Endodermal cell (in vitro differentiated cells): ENCODE data around the gene LSAMP. TPM values are rescaled to one million over a fixed set of nuclear protein-coding genes. Genes with fewer than 3 reads are reported as not detected.
"Not testable (repeated sequence)": the region's sequence is repeated elsewhere in the genome, so short reads cannot be mapped to it uniquely, and the experiment has no call there.

Experiments used
- DNase-seq: peaks from one replicate; pipeline ENCODE4 v3.0.0-alpha.2; 2017
- H3K27ac ChIP-seq: 2 replicates; pipeline ENCODE4 v1.5.1; 2013; ENCODE audit warnings: mild to moderate bottlenecking, low read depth, low read length, moderate library complexity
- H3K27me3 ChIP-seq: 2 replicates; pipeline ENCODE4 v1.6.1; 2013; ENCODE audit warnings: mild to moderate bottlenecking, low read length, moderate library complexity; ENCODE audit not compliant: insufficient read depth, control insufficient read depth, poor library complexity, severe bottlenecking
- H3K36me3 ChIP-seq: 2 replicates; pipeline ENCODE4 v1.7.0; 2013; ENCODE audit warnings: mild to moderate bottlenecking, low read length, moderate library complexity; ENCODE audit not compliant: control insufficient read depth, insufficient read depth
- H3K4me1 ChIP-seq: one replicate; pipeline ENCODE4 v1.7.0; 2013; ENCODE audit warnings: low read length; ENCODE audit not compliant: control insufficient read depth, insufficient read depth
- H3K4me3 ChIP-seq: 2 replicates; pipeline ENCODE4 v1.5.1; 2013; ENCODE audit warnings: mild to moderate bottlenecking, low read length, moderate library complexity
- H3K9ac ChIP-seq: 2 replicates; pipeline ENCODE4 v1.6.1; 2013; ENCODE audit warnings: mild to moderate bottlenecking, low read length, moderate library complexity; ENCODE audit not compliant: poor library complexity, severe bottlenecking; ENCODE audit errors: extremely low read depth
- H3K9me3 ChIP-seq: 2 replicates; pipeline ENCODE4 v1.6.1; 2013; ENCODE audit warnings: mild to moderate bottlenecking, low read length, moderate library complexity; ENCODE audit not compliant: control insufficient read depth
- H3K27ac Mint-ChIP-seq: 2 replicates; pipeline ENCODE4 v1.8.0; 2020; ENCODE audit warnings: mixed read lengths
- H3K27me3 Mint-ChIP-seq: 2 replicates; pipeline ENCODE4 v1.8.0; 2021; ENCODE audit warnings: mild to moderate bottlenecking, mixed read lengths; ENCODE audit not compliant: insufficient read depth
- H3K36me3 Mint-ChIP-seq: 2 replicates; pipeline ENCODE4 v1.8.0; 2020; ENCODE audit warnings: low read depth, mixed read lengths
- H3K4me1 Mint-ChIP-seq: 2 replicates; pipeline ENCODE4 v1.8.0; 2020; ENCODE audit warnings: mixed read lengths
- H3K4me3 Mint-ChIP-seq: 2 replicates; pipeline ENCODE4 v1.8.0; 2020; ENCODE audit warnings: mild to moderate bottlenecking, moderate library complexity, mixed read lengths
- H3K9me3 Mint-ChIP-seq: 2 replicates; pipeline ENCODE4 v1.8.0; 2020; ENCODE audit warnings: mild to moderate bottlenecking, mixed read lengths
- WGBS, 2 experiments: methylation state at CpG; one replicate each; pipeline versions ENCODE4 v1.1.5 to v1.1.7; 2013; ENCODE audit warnings: missing lambda C conversion rate in 2 of 2, mixed read lengths in 1 of 2; ENCODE audit not compliant: insufficient coverage in 1 of 2, insufficient read length in 1 of 2; 5-methylcytosine and 5-hydroxymethylcytosine counted together
- total RNA-seq, 2 donors: library from RNA; stranded (reverse); fragmentation: NEBNext Ultra II Directional in 1 of 2; extraction: Animal tissue kit (Norgen Biotek cat#: 25700) in 1 of 2; gene quantifications; 2 replicates in 1 of 2; 3 replicates in 1 of 2; pipeline ENCODE4 v1.2.1, GENCODE V29; 2021
- TF ChIP-seq, protein P1 (sequence below): fragments of 200-600 bp; sonication (generic); conservative IDR thresholded peaks from 2 replicates; pipeline ENCODE4 v1.5.0; 2021; ENCODE audit warnings: antibody characterized with exemption, mild to moderate bottlenecking

LSAMP gene
- total RNA-seq, 2 donors from 2014 or later: 4.4 to 10.2 TPM

DNA sequence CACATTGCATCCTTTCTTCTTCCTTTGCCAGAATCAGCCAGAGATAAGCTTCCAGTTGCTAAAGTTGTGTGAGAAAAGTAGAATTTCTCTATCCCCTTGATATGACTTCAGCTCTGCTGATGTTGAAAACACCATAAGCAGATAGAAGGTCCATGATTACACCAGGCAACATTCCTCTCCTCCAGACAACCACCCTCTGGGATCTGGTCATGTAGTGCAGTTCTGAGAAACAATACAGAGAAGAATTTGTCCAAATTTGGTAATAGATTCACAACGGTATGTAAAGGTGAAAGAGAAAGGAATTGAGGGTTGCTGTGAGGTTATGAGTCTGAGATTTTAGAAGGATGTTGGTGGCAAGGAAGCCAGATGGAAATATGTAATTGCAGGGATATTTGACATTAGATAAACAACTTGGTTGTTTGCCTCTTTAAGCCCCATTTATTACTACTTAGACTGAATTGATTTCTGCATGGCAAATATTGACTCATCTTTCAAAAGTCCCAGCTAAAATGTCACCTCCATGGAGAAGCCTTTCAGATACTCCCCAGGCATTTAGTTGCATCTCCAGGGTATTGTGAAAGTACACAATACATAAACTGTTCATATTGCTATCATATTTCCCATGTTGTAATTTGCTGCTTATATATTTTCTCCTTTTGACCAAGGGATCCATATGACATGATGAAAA, 687.1 kb downstream of the LSAMP start:
- no peak overlapping the region for H3K4me3 Mint-ChIP-seq
- H3K27me3 Mint-ChIP-seq: peaks cover 7% of the 10 kb centered on the region
- H3K4me3 ChIP-seq: no peak overlapping the region
- no peaks in the 10 kb centered on the region for H3K27me3 ChIP-seq
- DNase-seq: no peak
- no peak overlapping the region for H3K27ac Mint-ChIP-seq
- H3K36me3 Mint-ChIP-seq: no peaks in the 10 kb centered on the region
- no peak overlapping the region for H3K9ac ChIP-seq
- H3K9me3 ChIP-seq: no peaks in the 10 kb centered on the region
- peaks cover 12% of the 10 kb centered on the region for H3K9me3 Mint-ChIP-seq
- peaks cover 10% of the 10 kb centered on the region for H3K4me1 ChIP-seq
- peaks cover 16% of the 10 kb centered on the region for H3K4me1 Mint-ChIP-seq
- no peak overlapping the region for H3K27ac ChIP-seq
- 89 to 100% methylated on average over 1 of the region's 1 CpG for WGBS, 2 experiments
- H3K36me3 ChIP-seq: no peaks in the 10 kb centered on the region
- TF ChIP-seq, protein P1, sequence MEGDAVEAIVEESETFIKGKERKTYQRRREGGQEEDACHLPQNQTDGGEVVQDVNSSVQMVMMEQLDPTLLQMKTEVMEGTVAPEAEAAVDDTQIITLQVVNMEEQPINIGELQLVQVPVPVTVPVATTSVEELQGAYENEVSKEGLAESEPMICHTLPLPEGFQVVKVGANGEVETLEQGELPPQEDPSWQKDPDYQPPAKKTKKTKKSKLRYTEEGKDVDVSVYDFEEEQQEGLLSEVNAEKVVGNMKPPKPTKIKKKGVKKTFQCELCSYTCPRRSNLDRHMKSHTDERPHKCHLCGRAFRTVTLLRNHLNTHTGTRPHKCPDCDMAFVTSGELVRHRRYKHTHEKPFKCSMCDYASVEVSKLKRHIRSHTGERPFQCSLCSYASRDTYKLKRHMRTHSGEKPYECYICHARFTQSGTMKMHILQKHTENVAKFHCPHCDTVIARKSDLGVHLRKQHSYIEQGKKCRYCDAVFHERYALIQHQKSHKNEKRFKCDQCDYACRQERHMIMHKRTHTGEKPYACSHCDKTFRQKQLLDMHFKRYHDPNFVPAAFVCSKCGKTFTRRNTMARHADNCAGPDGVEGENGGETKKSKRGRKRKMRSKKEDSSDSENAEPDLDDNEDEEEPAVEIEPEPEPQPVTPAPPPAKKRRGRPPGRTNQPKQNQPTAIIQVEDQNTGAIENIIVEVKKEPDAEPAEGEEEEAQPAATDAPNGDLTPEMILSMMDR: no peak

- H3K27ac Mint-ChIP-seq, H3K27me3 ChIP-seq, H3K9me3 ChIP-seq, H3K36me3 ChIP-seq, H3K27me3 Mint-ChIP-seq, H3K4me1 ChIP-seq, H3K4me3 Mint-ChIP-seq, H3K36me3 Mint-ChIP-seq, H3K4me3 ChIP-seq, H3K9ac ChIP-seq, DNase-seq, H3K27ac ChIP-seq, H3K4me1 Mint-ChIP-seq: not testable (repeated sequence)
- WGBS, 2 experiments: 75 to 100% methylated on average over 1 of the region's 1 CpG
- H3K9me3 Mint-ChIP-seq: peaks cover 14% of the 10 kb centered on the region
Observed at GRCh38 chr3:115752978-115753377, 692.3 kb downstream of the LSAMP start.
